Natural killer cell (primary cell): ENCODE data around the gene SCNN1A. TPM values are rescaled to one million over a fixed set of nuclear protein-coding genes. Genes with fewer than 3 reads are reported as not detected.
A peak's percentile ranks its signal among the peaks of the same experiment; 100 is the strongest.

Experiments used
- ATAC-seq, 3 donors: fragments of 150-1000 bp in 2 of 3; fragments of 200-7000 bp in 1 of 3; cut with Tn5 transposase; 1 replicate in 1 of 3; 2 replicates in 2 of 3; pipeline ENCODE4 v1.10.0; 2021; ENCODE audit warnings: mild to moderate bottlenecking in 2 of 3, moderate library complexity in 2 of 3
- DNase-seq, 2 donors: peaks; one replicate each; pipeline versions ENCODE4 v3.0.0 to v3.0.0-alpha.2; 2013 to 2021; ENCODE audit warnings: mixed read lengths in 1 of 2
- H3K27ac ChIP-seq: one replicate; pipeline ENCODE4 v1.5.1; 2013; ENCODE audit warnings: mild to moderate bottlenecking, low read length
- H3K27me3 ChIP-seq: one replicate; pipeline ENCODE4 v1.6.1; 2013; ENCODE audit warnings: low read length; ENCODE audit not compliant: control insufficient read depth, insufficient read depth
- H3K36me3 ChIP-seq: one replicate; pipeline ENCODE4 v1.6.1; 2013; ENCODE audit warnings: low read length; ENCODE audit not compliant: control insufficient read depth, insufficient read depth
- H3K4me1 ChIP-seq: one replicate; pipeline ENCODE4 v1.6.1; 2013; ENCODE audit warnings: low read length; ENCODE audit not compliant: control insufficient read depth, insufficient read depth
- H3K4me3 ChIP-seq: one replicate; pipeline ENCODE4 v1.5.1; 2013; ENCODE audit warnings: low read length
- H3K9me3 ChIP-seq: one replicate; pipeline ENCODE4 v1.6.1; 2013; ENCODE audit warnings: low read length; ENCODE audit not compliant: control insufficient read depth, insufficient read depth
- H3K27ac Mint-ChIP-seq, 2 donors: one replicate each; pipeline ENCODE4 v1.8.0; 2022; ENCODE audit warnings: mild to moderate bottlenecking in 2 of 2, mixed read lengths in 2 of 2, moderate library complexity in 1 of 2
- H3K27me3 Mint-ChIP-seq, 2 donors: one replicate each; pipeline ENCODE4 v1.8.0; 2022; ENCODE audit warnings: low read depth in 2 of 2, mixed read lengths in 2 of 2
- H3K36me3 Mint-ChIP-seq: one replicate; pipeline ENCODE4 v1.8.0; 2022; ENCODE audit warnings: mixed read lengths
- H3K4me1 Mint-ChIP-seq, 2 donors: one replicate each; pipeline ENCODE4 v1.8.0; 2022; ENCODE audit warnings: mixed read lengths in 2 of 2
- H3K4me3 Mint-ChIP-seq: one replicate; pipeline ENCODE4 v1.8.0; 2022; ENCODE audit warnings: mild to moderate bottlenecking, moderate library complexity, mixed read lengths
- H3K9me3 Mint-ChIP-seq, 2 donors: one replicate each; pipeline ENCODE4 v1.8.0; 2022; ENCODE audit warnings: mixed read lengths in 2 of 2
- WGBS: methylation state at CpG from one replicate; pipeline ENCODE4 v1.1.7; 2013; ENCODE audit warnings: missing lambda C conversion rate; ENCODE audit not compliant: insufficient coverage; 5-methylcytosine and 5-hydroxymethylcytosine counted together
- intact Hi-C: fragments of 100-400 bp; cut with micrococcal nuclease; formaldehyde crosslinking; loops from one replicate; pipeline ENCODE4 v1.14.2; 2022
- total RNA-seq, 4 donors: library from RNA; stranded (reverse); fragments of 120-200 nt in 1 of 4; gene quantifications; one replicate each; pipeline versions ENCODE4 v1.2.3 to v1.2.4, GENCODE V29; 2013 to 2022
- TF ChIP-seq, protein P1 (sequence below): fragments of 200-600 bp; IDR thresholded peaks from one replicate; pipeline ENCODE4 v1.8.0; 2022; ENCODE audit warnings: antibody characterized with exemption

Gene SCNN1A
- total RNA-seq, 3 donors from 2014 or later (not counting 1 experiment from before 2014, with no cell fraction given): 1.5 to 3.0 (median 1.5) TPM

GRCh38 chr12:6376870-6377666, 1.7 kb upstream of the SCNN1A start:
- no peaks in the 10 kb centered on the region for H3K9me3 Mint-ChIP-seq
- peaks cover 29 to 45% of the 10 kb centered on the region in 2 donors for H3K4me1 Mint-ChIP-seq
- DNase-seq: peak in 1 of 2 donors; percentile 53
- no peaks in the 10 kb centered on the region for H3K9me3 ChIP-seq
- ATAC-seq: peak in 2 of 3 donors; percentile 54 to 59
- intact Hi-C loops: no loop called here
- peaks cover 32% of the 10 kb centered on the region for H3K4me1 ChIP-seq
- H3K27ac ChIP-seq: peak overlapping the region; percentile 22
- peak overlapping the region; percentile 41 to 76 for H3K27ac Mint-ChIP-seq
- H3K27me3 ChIP-seq: no peaks in the 10 kb centered on the region
- H3K4me3 Mint-ChIP-seq: peak overlapping the region; percentile 60
- H3K27me3 Mint-ChIP-seq: peaks cover 0 to 9% of the 10 kb centered on the region in 2 donors
- H3K36me3 ChIP-seq: no peaks in the 10 kb centered on the region
- H3K4me3 ChIP-seq: no peak overlapping the region
- WGBS: 30% methylated on average over 9 of the region's 10 CpGs
- no peaks in the 10 kb centered on the region for H3K36me3 Mint-ChIP-seq
- TF ChIP-seq, protein P1, sequence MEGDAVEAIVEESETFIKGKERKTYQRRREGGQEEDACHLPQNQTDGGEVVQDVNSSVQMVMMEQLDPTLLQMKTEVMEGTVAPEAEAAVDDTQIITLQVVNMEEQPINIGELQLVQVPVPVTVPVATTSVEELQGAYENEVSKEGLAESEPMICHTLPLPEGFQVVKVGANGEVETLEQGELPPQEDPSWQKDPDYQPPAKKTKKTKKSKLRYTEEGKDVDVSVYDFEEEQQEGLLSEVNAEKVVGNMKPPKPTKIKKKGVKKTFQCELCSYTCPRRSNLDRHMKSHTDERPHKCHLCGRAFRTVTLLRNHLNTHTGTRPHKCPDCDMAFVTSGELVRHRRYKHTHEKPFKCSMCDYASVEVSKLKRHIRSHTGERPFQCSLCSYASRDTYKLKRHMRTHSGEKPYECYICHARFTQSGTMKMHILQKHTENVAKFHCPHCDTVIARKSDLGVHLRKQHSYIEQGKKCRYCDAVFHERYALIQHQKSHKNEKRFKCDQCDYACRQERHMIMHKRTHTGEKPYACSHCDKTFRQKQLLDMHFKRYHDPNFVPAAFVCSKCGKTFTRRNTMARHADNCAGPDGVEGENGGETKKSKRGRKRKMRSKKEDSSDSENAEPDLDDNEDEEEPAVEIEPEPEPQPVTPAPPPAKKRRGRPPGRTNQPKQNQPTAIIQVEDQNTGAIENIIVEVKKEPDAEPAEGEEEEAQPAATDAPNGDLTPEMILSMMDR: no peak

DNA sequence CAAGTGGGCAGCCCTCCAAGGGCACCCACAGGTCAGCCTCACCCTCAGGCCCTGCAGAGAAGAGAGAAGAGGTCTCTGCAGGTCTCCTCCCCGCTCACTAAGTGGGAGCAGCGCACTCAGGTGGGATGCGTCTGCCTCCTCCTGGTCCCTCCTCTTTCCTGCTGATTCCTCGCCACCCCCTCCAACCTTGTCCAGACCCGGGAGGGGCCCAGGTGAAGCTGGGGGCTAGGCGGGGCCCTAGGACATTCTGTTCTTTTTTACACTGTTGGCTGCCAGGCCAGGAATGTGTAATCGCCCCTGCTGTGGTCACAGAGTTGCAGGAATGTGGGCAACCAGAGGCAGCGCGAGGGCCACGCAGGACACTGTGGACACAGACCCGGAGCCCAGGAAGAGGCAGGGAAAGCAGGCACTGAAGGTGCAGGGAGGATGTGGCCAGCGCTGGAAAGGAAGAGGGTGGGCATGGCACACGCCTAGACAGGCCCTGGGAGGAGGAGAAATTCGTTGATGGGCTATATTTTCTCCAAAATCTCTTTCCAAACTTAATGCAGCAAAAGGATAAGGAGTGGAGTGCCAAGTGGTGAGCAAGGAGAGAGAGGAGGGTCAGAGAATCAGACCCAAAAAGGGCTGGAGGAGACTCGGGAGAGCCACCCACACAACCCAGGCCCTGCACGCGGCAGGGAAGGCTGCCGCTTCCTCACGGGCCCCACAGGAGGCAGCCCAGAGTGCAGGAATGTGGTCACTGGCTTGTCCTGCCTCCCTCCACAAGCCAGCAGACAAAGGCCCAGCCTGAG, 911 bp upstream of the SCNN1A start:
- Mint-ChIP-seq H3K4me3 (peak overlapping the region; percentile 60), H3K9me3 (no peaks in the 10 kb centered on the region), H3K27me3 (peaks cover 0 to 5% of the 10 kb centered on the region in 2 donors), H3K36me3 (no peaks in the 10 kb centered on the region), H3K27ac (peak overlapping the region; percentile 41 to 76), H3K4me1 (peaks cover 29 to 46% of the 10 kb centered on the region in 2 donors)
- Histone ChIP-seq H3K36me3 (no peaks in the 10 kb centered on the region), H3K9me3 (no peaks in the 10 kb centered on the region), H3K4me1 (peaks cover 32% of the 10 kb centered on the region), H3K27ac (no peak overlapping the region), H3K4me3 (no peak overlapping the region), H3K27me3 (no peaks in the 10 kb centered on the region)
- ATAC-seq: peak; percentile 55 to 61 (median 57)
- DNase-seq: peak in 1 of 2 donors; percentile 38
- WGBS: 50% methylated on average over 18 of the region's 19 CpGs
- intact Hi-C loops: no loop called here
- TF ChIP-seq, protein P1: no peak

GRCh38 chr12:6374786-6375160, 590 bp downstream of the SCNN1A start:
- no peak overlapping the region for H3K27ac Mint-ChIP-seq
- no peaks in the 10 kb centered on the region for H3K9me3 Mint-ChIP-seq
- no peak overlapping the region for H3K4me3 ChIP-seq
- no peaks in the 10 kb centered on the region for H3K27me3 ChIP-seq
- H3K27me3 Mint-ChIP-seq: no peaks in the 10 kb centered on the region
- H3K36me3 ChIP-seq: no peaks in the 10 kb centered on the region
- H3K4me1 Mint-ChIP-seq: peaks cover 29 to 50% of the 10 kb centered on the region in 2 donors
- TF ChIP-seq, protein P1: no peak
- no peak for DNase-seq
- no peak overlapping the region for H3K4me3 Mint-ChIP-seq
- 91% methylated on average over 7 of the region's 7 CpGs for WGBS
- H3K36me3 Mint-ChIP-seq: no peaks in the 10 kb centered on the region
- H3K27ac ChIP-seq: no peak overlapping the region
- peaks cover 32% of the 10 kb centered on the region for H3K4me1 ChIP-seq
- no peak for ATAC-seq
- intact Hi-C loops: no loop called here
- H3K9me3 ChIP-seq: no peaks in the 10 kb centered on the region
